Urinary bladder (tissue), 4 donors: ENCODE data around the gene TIMM17B. TPM values are rescaled to one million over a fixed set of nuclear protein-coding genes. Genes with fewer than 3 reads are reported as not detected.

Experiments used
- DNase-seq: peaks from one replicate; pipeline ENCODE4 v3.0.0-alpha.2; 2015; ENCODE audit errors: extremely low spot score
- H3K27ac ChIP-seq: one replicate; pipeline ENCODE4 v1.5.1; 2013; ENCODE audit warnings: low read depth, mild to moderate bottlenecking, moderate library complexity
- H3K36me3 ChIP-seq: one replicate; pipeline ENCODE4 v1.6.1; 2013; ENCODE audit warnings: mild to moderate bottlenecking, moderate library complexity; ENCODE audit not compliant: insufficient read depth
- H3K4me1 ChIP-seq: one replicate; pipeline ENCODE4 v1.6.1; 2013; ENCODE audit warnings: mild to moderate bottlenecking, moderate library complexity; ENCODE audit not compliant: insufficient read depth
- H3K4me3 ChIP-seq: one replicate; pipeline ENCODE4 v1.5.1; 2013; ENCODE audit warnings: low read depth, low read length
- whole genome bisulfite sequencing: extraction: QIAGEN DNeasy Blood & Tissue Kit; methylation state at CpG from one replicate; pipeline ENCODE4 v1.1.7; 2013; 5-methylcytosine and 5-hydroxymethylcytosine counted together
- polyA plus RNA-seq: library from polyadenylated mRNA; stranded (reverse); fragments of 200-250 nt; gene quantifications from one replicate; pipeline ENCODE4 v1.2.3, GENCODE V29; 2013
- total RNA-seq: library from RNA; depleted of rRNA; stranded (reverse); fragments of >200 nt; gene quantifications from one replicate; pipeline ENCODE4 v1.2.3, GENCODE V29; 2014
- donor health status: healthy with polysubstance abuse.
- donor health status: healthy.

The TIMM17B gene
- total and polyA plus RNA-seq, 2 donors = 15.0 to 54.4 TPM

DNA sequence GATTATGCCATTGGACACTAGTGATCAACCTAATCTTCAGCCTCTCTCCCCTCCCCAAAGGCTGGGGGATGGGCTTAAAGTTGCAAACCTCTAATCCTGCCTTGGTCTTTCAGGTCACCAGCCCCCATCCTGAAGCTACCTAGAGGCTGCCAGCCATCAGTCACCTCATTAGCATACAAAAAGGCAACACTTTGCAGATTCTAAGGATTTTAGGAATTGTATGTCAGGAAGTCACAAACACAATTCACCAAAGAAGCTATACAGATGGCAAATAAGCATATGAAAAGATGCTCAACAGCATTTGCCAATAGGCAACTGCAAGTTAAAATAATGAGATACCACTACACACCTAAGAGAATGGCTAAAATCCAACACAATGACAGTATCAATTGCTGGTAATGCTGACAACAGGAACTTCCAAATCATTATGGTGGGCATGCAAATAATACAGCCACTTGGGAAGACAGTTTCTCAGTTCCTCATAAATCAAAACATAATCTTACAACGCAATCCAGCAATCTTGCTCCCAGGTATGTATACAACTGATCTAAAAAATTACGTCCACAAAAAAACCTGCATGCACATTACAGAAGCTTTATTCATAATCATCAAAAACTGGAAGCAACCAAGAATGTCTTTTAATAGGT, 30.3 kb upstream of the TIMM17B start:
- Histone ChIP-seq H3K4me3 (no peak overlapping the region), H3K27ac (no peak overlapping the region), H3K36me3 (no peaks in the 10 kb centered on the region), H3K4me1 (no peaks in the 10 kb centered on the region)
- no peak for DNase-seq
- 70% methylated on average over 2 of the region's 2 CpGs for WGBS

DNA sequence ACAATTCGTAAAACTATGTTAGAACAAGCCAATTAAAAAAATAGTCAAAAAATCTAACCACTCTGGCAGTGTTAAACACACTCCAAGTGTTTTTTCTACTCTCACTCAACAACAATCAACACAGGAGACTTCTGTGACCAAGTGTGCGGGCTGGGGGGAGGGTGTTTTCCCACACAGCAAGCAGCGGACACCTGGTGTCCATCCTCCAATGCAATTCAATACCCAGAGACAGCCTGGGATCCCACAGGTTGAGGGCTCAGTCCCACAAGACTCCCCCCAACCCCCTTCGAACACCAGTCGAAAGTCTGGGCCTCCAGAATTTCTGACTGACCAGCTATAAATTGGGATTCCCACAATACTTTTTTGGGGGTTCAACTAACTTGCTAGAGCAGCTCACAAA, 29.6 kb upstream of the TIMM17B start:
- Histone ChIP-seq H3K4me3 (no peak overlapping the region), H3K4me1 (no peaks in the 10 kb centered on the region), H3K27ac (no peak overlapping the region), H3K36me3 (no peaks in the 10 kb centered on the region)
- no peak for DNase-seq
- 76% methylated on average over 5 of the region's 5 CpGs for WGBS

DNA sequence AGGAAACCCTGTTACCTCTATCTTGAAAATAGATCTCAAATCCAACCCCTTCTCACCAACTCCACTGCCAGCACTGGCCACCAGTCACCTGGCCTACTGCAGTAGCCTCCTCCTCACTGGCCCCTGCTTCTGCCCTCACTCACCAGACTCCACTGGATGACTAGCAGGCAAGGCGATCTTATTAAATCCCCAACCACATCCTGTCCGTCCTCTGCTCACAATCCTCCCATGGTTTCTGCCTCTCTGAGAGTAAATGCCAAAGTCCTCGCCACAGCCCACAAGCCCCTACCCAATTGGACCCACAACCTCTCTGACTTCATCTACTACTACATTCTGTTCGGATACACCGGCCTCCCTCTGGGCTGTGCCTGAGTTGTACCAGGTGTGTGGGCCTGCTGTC, 26.7 kb upstream of the TIMM17B start:
- no peak overlapping the region for H3K4me3 ChIP-seq
- no peak overlapping the region for H3K27ac ChIP-seq
- H3K4me1 ChIP-seq = no peaks in the 10 kb centered on the region
- DNase-seq = no peak
- H3K36me3 ChIP-seq = no peaks in the 10 kb centered on the region
- WGBS = 84% methylated on average over 5 of the region's 5 CpGs

DNA sequence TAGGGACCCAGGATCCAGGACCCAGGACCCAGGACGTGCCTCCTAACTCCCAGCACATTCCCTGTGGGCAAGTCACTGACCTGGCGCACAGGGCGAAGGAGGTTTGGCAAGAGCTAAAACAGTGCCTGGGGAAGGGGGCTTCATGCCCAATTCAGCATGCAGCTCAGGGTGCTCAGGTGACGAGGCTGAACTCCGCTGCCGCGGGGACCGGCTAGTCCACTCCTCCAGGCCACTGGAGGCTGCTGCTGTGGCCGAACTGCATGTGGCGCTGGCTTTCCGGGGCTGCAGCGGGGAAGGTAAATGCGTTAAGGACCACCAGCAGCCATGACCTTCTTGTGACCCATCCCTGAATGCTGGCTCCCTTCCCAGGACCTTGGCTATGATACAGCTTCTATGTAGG, 26.2 kb upstream of the TIMM17B start:
- H3K36me3 ChIP-seq = no peaks in the 10 kb centered on the region
- no peak overlapping the region for H3K4me3 ChIP-seq
- 94% methylated on average over 13 of the region's 13 CpGs for WGBS
- no peak overlapping the region for H3K27ac ChIP-seq
- no peaks in the 10 kb centered on the region for H3K4me1 ChIP-seq
- no peak for DNase-seq

DNA sequence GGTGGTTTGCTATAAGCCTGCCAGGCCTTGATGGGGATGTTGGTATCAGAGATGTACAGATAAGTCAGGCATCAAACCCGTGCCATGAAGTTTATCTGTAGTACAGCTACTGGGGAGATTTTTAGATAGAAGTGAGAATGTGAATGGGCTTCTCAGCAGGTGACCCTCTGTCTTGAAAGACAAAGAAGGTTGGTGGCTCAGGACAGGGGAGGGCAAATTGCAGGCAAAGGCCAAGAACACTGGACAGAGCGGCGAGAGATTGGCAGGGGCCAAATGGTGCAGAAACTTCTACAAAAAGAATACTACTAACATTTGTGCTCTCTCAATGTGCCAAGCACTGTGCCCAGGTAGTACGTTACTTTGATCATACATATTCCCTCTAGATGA, 23.1 kb upstream of the TIMM17B start:
- no peak overlapping the region for H3K4me3 ChIP-seq
- 82% methylated on average over 4 of the region's 4 CpGs for WGBS
- no peaks in the 10 kb centered on the region for H3K4me1 ChIP-seq
- H3K27ac ChIP-seq = no peak overlapping the region
- no peak for DNase-seq
- H3K36me3 ChIP-seq = no peaks in the 10 kb centered on the region

DNA sequence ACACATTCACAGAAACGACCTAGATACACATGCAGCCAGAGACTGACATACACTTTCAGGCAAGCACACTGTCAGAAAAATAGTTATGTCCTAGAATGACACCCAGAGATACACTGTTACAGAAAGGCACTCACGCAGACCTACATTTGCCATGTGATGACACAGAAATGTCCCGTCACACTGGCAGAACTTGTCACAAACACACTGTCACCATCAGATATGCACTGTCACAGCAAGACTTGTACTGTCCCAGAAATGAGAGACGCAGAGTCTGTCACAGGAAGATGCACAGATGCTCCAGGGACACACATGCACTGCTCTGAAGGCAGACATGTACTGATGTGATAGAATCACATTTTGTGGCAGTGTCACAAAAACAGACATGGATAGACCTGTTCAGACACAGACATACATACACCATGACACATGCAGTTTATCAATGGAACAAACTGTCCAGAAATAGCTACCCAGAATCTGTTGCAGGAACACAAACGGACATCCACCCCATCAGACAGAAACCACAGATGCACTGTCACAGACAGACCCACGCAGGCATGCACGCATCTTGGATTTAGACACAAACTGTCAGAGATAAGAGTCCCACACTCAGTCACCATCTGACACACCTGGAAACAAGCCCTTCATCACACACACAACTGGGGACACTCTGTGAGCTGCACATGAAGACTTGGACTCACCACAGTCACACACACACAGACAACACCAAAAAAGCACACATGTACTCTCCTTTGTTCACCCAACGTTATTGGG, 22.6 kb upstream of the TIMM17B start:
- WGBS = 47% methylated on average over 8 of the region's 8 CpGs
- no peak for DNase-seq
- no peak overlapping the region for H3K4me3 ChIP-seq
- no peak overlapping the region for H3K27ac ChIP-seq
- H3K36me3 ChIP-seq = no peaks in the 10 kb centered on the region
- no peaks in the 10 kb centered on the region for H3K4me1 ChIP-seq

DNA sequence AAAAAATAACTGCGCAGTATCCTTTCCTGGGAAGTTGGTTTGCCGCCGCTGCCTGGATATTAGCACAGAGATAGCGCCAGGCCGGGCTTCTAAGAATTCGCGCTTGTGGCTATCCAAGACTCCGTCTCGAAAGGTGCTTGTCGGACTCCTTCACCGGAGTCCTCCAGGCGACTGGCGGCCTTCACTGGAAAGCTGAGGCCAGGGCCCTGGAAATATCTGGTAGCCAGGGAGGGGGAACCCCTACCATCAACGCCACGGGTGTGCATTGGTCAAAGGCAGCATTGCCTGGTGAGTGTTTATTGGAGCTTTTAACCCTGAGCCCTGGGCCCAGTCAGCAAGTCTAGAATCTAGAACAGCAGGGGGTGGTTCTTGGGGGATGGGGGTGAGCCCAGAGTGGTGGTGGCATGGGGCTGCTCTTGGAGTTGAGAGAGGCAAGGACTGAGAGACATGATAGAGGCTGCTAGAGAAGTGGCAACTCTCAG, 21.8 kb upstream of the TIMM17B start:
- Histone ChIP-seq H3K4me1 (no peaks in the 10 kb centered on the region), H3K27ac (peak overlapping the region; percentile 42), H3K36me3 (no peaks in the 10 kb centered on the region), H3K4me3 (peak overlapping the region; percentile 60)
- DNase-seq = no peak
- under 1% methylated on average over 15 of the region's 15 CpGs for WGBS

DNA sequence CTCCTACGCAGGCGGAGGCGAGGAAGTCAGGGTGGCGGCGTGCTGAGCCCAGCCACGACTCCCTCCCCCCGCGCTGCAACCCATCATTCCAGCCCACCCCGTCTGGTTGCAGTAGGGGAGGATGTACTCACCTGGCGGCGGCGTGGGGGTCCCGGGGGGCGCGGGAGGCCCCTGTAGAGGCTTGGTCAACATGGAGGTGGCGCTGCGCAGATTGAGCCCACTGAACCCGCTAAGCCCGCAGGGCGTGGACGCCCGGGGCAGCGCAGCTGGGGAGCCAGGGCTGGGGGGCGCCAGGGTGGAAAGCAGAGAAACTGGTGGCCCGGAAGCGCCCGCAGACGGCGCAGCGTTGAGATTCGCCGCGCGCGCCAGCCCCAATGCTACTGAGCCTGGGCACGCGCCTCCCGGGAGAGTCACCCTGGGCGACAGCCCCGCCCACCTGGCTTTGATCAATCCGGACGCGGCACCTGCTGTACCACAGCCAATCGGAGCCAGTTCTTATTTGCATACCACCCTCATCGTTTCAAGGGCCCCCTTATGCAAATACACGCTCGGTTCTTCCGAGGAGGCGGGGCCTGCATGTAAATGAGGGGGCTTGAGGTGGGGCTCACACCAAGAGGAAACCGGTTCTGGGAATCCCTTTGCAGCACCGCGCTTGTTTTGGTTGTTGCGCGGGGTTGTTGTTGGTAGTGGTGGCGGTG, 21.2 kb upstream of the TIMM17B start, which contains the start of gene PIM2:
TSS of gene PIM2 (minus strand) at position 382 of the 698 bp plus-strand sequence. CDS start at position 192, 190 bp downstream.
- Histone ChIP-seq H3K27ac (peak within 1 kb of the TSS; percentile 85), H3K4me1 (no peaks in the 10 kb centered on the region), H3K36me3 (no peaks in the 10 kb centered on the region), H3K4me3 (peak within 1 kb of the TSS; percentile 60)
- DNase-seq = peak; percentile 66
- WGBS = under 1% methylated on average over 55 of the region's 55 CpGs

DNA sequence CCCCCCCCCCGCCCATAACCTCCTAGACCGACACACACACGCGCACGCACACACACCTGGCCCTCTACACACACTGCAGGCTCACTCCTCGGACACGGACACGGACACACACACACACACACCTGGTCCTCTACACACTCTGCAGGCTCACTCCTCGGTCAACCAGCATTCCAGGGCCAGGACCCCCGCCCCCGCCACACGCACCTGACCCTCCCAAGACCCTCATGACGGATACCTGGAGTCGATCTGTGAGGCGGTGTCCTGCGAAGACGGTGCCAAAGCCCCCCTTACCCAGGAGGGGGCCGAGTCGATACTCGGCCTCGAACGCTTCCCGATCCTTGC, 20.7 kb upstream of the TIMM17B start:
- DNase-seq = no peak
- H3K4me1 ChIP-seq = no peaks in the 10 kb centered on the region
- H3K4me3 ChIP-seq = peak overlapping the region; percentile 60
- 10% methylated on average over 23 of the region's 23 CpGs for WGBS
- H3K36me3 ChIP-seq = no peaks in the 10 kb centered on the region
- H3K27ac ChIP-seq = peak overlapping the region; percentile 85

DNA sequence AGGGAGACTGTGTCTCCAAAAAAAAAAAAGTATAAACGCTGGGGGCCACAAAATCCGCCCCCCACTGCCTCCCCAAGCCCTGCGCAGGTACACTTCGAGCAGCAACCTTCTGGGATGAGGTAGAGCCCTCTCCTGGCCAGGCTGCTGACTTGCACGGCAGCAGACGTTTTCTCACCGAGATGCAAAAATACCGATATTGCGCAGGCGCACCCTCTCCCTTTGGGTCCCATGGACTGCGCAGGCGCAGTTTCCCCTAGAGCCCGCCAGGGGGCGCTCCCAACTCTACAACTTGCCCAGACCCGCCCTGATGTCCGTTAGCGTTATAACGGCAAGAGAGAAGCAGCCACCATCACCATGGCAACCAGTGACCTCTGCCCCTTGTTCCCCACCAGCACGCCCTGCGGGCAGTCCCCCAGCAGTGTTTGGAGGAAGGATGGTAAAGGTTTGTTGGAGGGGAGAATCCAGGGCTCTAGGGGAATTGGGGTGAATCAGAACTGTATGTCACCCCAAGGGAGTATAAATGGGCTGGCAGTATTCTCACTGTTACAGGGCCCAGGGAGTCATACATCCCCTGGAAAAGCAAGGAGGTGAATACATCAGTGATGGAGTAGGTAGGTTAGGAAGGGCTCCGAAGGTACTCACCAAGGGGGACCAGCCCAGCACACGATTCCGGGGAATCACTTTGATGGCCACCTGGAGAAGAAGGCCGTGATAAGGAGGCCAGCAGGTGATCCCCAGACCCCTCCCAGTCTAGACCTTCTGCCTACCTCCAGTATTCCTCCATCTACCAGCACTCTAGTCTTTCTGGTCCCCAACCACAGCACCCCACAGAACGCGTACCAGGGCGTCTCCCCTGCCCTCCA, 19.8 kb upstream of the TIMM17B start:
- 19% methylated on average over 27 of the region's 27 CpGs for WGBS
- H3K4me3 ChIP-seq = peak overlapping the region; percentile 60
- no peaks in the 10 kb centered on the region for H3K4me1 ChIP-seq
- peak overlapping the region; percentile 74 for H3K27ac ChIP-seq
- H3K36me3 ChIP-seq = no peaks in the 10 kb centered on the region
- peak; percentile 77 for DNase-seq

DNA sequence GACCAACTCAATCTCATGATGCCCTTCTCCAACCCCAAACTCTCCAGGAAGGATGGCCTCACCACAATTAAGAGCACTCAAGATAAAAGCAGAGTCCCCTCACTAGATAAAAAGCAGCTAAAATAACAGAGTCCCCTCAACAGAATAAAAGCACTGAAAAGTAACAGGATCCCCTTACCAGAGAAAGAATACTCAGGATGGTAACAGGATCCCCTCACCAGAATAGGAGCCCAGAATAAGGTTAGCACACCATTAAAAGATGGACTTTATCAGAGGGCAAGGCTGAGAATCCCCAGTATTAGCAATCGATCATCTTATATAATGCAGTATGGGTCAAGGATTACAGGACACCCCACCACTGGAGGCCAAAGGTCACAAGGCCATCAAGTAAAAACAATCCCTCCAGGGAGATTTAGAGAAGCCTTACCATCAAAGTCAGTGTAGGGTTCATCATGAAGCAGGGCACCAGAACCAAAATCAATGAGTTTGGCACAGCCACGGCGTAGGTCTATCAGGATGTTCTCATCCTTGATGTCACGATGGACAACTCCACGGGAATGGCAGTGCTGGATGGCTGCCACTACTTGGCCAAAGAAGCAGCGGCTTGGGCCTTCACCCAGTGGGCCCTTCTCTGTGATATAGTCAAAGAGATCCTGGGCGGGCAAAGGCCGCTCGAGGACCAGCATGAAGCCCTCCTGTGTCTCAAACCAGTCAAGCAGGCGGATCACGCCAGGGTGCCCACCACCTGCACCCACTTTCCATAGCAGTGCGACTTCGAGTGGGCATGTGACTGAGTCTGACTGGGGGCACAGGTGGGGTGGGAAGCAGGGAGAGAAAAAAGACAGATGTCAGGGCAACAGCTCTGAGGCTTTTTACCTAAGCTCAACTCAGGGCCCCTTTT, 17.3 kb upstream of the TIMM17B start:
- H3K36me3 ChIP-seq = no peaks in the 10 kb centered on the region
- DNase-seq = no peak
- H3K4me1 ChIP-seq = no peaks in the 10 kb centered on the region
- 92% methylated on average over 13 of the region's 13 CpGs for whole genome bisulfite sequencing
- H3K4me3 ChIP-seq = no peak overlapping the region
- H3K27ac ChIP-seq = no peak overlapping the region

DNA sequence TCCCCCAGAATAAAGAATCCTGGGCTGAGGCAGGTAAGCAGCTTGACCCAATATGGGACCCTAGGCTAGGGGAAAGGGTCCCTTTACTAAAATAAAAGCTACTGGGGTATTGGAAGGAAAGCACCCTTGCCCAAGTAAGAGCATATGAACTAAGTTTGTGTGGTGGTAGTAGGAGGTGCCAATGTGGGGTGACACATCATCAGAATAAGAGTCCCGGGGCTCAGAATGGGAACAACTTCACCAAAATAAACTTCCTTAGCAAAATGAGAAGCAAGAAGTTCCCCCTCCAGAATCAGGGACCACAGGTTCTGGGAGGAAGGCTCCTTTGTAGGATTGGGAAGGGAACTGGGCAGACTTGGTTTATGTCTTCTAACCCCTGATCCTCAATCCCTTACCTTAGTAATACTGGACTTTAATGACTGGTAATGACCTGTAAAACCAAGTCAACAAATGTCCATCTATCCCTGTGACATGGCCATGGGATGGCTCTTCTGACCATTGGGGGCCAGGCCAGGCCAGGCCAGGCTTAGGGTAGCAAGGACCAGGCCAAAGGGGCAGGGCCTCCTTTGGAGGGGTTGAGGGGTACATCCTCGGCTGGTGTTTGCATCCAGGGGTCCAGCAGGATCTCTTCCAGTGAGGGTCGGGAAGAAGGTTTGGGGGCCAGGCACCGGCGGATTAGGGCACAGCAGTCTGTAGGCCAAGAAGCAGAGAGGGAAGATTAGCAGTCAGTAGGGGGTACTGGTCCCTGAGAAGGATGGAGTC, 16.2 kb upstream of the TIMM17B start:
- DNase-seq = no peak
- WGBS = 90% methylated on average over 5 of the region's 5 CpGs
- no peak overlapping the region for H3K4me3 ChIP-seq
- no peaks in the 10 kb centered on the region for H3K36me3 ChIP-seq
- H3K27ac ChIP-seq = no peak overlapping the region
- no peaks in the 10 kb centered on the region for H3K4me1 ChIP-seq
